ENCODE results near the gene ZCCHC14.

Gene ZCCHC14

DNA sequence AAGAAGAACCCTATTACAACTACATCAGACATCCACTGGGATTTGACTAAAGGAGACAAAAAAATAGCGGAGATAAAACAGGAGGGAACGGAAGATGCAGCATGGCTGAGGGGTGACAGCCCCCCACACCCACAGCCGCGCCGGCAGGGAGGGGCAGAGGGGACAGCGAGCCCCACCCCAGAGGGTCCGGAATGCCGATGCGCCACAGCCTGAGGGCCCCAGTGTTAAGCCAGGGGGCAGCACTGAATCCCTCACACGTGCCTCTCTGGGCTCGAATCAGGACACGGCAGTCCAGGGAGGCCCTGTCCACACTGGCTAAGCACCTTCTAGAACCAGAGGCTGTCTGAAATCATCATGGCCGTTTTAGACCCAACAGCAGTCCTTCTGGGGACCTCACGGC is 81.9 kb downstream of the ZCCHC14 start:
- H3K36me3 ChIP-seq (ENCODE audit: control insufficient read depth, low read length): no peaks in the 10 kb centered on the region; the same call in 1 of the 2 replicates
- no peak for TF ChIP-seq EZH2phosphoT487 (IDR thresholded peaks at IDR 0.05; ENCODE audit: borderline replicate concordance, low read length)
- TF ChIP-seq, protein P1, sequence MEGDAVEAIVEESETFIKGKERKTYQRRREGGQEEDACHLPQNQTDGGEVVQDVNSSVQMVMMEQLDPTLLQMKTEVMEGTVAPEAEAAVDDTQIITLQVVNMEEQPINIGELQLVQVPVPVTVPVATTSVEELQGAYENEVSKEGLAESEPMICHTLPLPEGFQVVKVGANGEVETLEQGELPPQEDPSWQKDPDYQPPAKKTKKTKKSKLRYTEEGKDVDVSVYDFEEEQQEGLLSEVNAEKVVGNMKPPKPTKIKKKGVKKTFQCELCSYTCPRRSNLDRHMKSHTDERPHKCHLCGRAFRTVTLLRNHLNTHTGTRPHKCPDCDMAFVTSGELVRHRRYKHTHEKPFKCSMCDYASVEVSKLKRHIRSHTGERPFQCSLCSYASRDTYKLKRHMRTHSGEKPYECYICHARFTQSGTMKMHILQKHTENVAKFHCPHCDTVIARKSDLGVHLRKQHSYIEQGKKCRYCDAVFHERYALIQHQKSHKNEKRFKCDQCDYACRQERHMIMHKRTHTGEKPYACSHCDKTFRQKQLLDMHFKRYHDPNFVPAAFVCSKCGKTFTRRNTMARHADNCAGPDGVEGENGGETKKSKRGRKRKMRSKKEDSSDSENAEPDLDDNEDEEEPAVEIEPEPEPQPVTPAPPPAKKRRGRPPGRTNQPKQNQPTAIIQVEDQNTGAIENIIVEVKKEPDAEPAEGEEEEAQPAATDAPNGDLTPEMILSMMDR (IDR thresholded peaks at IDR 0.05; ENCODE audit: low read depth, low read length, poor library complexity, severe bottlenecking): no peak
- H4K20me1 ChIP-seq (ENCODE audit: control insufficient read depth, insufficient read depth, low read depth, low read length): no peaks in the 10 kb centered on the region
- H3K27ac ChIP-seq (ENCODE audit: low read depth, low read length): no peak overlapping the region
- H3K4me2 ChIP-seq (ENCODE audit: low read length): no peak overlapping the region
- no peaks in the 10 kb centered on the region for H3K9me2 ChIP-seq (replicated peaks; ENCODE audit: control insufficient read depth, low read length)
- H3K27me3 ChIP-seq (ENCODE audit: control insufficient read depth, low read length): no peaks in the 10 kb centered on the region
- no peak overlapping the region for H3K4me3 ChIP-seq (ENCODE audit: low read length)
- no peaks in the 10 kb centered on the region for H3K4me1 ChIP-seq (ENCODE audit: control insufficient read depth, low read length)
- no peaks in the 10 kb centered on the region for H3K79me2 ChIP-seq (ENCODE audit: control insufficient read depth, low read length)
- peaks cover 11% of the 10 kb centered on the region; the same call in 1 of the 2 replicates for H3F3A ChIP-seq (ENCODE audit: control insufficient read depth, insufficient read depth)
- H3K9me3 ChIP-seq (ENCODE audit: control insufficient read depth, insufficient read depth, low read length): no peaks in the 10 kb centered on the region

DNA sequence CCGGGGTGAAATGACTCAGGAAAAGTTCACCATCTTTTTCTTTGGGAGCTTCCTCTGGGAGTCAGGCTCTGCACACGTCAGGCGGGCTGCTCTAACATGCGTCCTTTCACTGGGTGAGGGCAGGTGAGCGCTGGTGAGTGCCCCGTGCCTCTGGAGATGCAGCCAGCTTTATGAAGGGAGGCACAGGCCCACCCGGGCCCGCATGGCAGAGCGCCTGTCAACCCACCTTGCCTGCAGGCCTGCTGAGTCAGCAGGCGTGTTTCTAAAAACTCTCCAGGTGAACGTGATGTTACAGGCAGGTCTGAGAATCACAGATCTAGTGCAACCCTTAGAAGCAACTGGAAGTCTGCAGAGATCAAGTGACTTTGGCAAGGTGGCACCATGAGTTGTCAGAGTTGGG is 82.3 kb downstream of the ZCCHC14 start:
- no peak overlapping the region for H3K27ac ChIP-seq (ENCODE audit: low read depth, low read length)
- no peaks in the 10 kb centered on the region for H3K27me3 ChIP-seq (ENCODE audit: control insufficient read depth, low read length)
- H3K4me3 ChIP-seq (ENCODE audit: low read length): no peak overlapping the region
- no peaks in the 10 kb centered on the region; the same call in 1 of the 2 replicates for H3K36me3 ChIP-seq (ENCODE audit: control insufficient read depth, low read length)
- H3K4me2 ChIP-seq (ENCODE audit: low read length): no peak overlapping the region
- H3K9me2 ChIP-seq (replicated peaks; ENCODE audit: control insufficient read depth, low read length): no peaks in the 10 kb centered on the region
- H3K79me2 ChIP-seq (ENCODE audit: control insufficient read depth, low read length): no peaks in the 10 kb centered on the region
- no peaks in the 10 kb centered on the region for H3K9me3 ChIP-seq (ENCODE audit: control insufficient read depth, insufficient read depth, low read length)
- no peaks in the 10 kb centered on the region for H4K20me1 ChIP-seq (ENCODE audit: control insufficient read depth, insufficient read depth, low read depth, low read length)
- no peaks in the 10 kb centered on the region for H3K4me1 ChIP-seq (ENCODE audit: control insufficient read depth, low read length)
- TF ChIP-seq EZH2phosphoT487 (IDR thresholded peaks at IDR 0.05; ENCODE audit: borderline replicate concordance, low read length): no peak
- TF ChIP-seq, protein P1 (IDR thresholded peaks at IDR 0.05; ENCODE audit: low read depth, low read length, poor library complexity, severe bottlenecking): no peak
- H3F3A ChIP-seq (ENCODE audit: control insufficient read depth, insufficient read depth): peaks cover 11% of the 10 kb centered on the region; the same call in 1 of the 2 replicates

DNA sequence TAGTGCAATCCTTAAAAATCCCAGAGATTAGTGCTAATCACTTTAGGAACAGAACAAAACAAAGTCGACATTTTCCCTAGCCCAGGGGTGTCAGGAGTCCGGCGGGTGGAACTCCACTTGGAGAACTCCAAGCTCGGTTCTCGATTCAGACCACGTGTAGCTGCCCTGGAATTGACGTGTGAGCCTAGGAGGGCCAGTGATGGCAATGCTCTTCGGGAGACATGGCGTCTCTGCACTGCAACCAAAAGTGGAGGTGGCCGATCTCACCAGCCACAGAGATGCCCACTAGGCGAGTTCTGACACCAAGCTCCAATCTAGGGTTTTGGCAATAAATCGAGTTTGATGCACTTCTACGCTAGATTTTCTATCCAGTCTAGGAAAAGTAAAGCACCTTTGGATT is 83.0 kb downstream of the ZCCHC14 start:
- Histone ChIP-seq H3K27ac (ENCODE audit: low read depth, low read length) (no peak overlapping the region), H3K4me1 (ENCODE audit: control insufficient read depth, low read length) (no peaks in the 10 kb centered on the region), H3F3A (ENCODE audit: control insufficient read depth, insufficient read depth) (peaks cover 11% of the 10 kb centered on the region; the same call in 1 of the 2 replicates), H3K4me2 (ENCODE audit: low read length) (no peak overlapping the region), H3K79me2 (ENCODE audit: control insufficient read depth, low read length) (no peaks in the 10 kb centered on the region), H3K4me3 (ENCODE audit: low read length) (no peak overlapping the region), H3K36me3 (ENCODE audit: control insufficient read depth, low read length) (peaks cover 6% of the 10 kb centered on the region), H3K27me3 (ENCODE audit: control insufficient read depth, low read length) (no peaks in the 10 kb centered on the region), H3K9me2 (replicated peaks; ENCODE audit: control insufficient read depth, low read length) (no peaks in the 10 kb centered on the region), H3K9me3 (ENCODE audit: control insufficient read depth, insufficient read depth, low read length) (no peaks in the 10 kb centered on the region), H4K20me1 (ENCODE audit: control insufficient read depth, insufficient read depth, low read depth, low read length) (no peaks in the 10 kb centered on the region)
- TF ChIP-seq, protein P1 (IDR thresholded peaks at IDR 0.05; ENCODE audit: low read depth, low read length, poor library complexity, severe bottlenecking): no peak
- TF ChIP-seq EZH2phosphoT487 (IDR thresholded peaks at IDR 0.05; ENCODE audit: borderline replicate concordance, low read length): no peak

Measured in DOHH2 (cell line).